HCT116 (cell line): ENCODE results near the gene KLF9. TPM values are rescaled to one million over a fixed set of nuclear protein-coding genes. Genes with fewer than 3 reads are reported as not detected.

Source experiments
- ATAC-seq: fragments of 200-7000 bp; cut with Tn5 transposase; 2 replicates; pipeline ENCODE4 v1.9.1; 2020; ENCODE audit warnings: mild to moderate bottlenecking, moderate library complexity
- BruUV-seq: library from RNA; stranded (reverse); fragments of 400-500 nt; replicated peaks from 2 replicates; lab custom pipeline; 2021; lab: Mats Ljungman, UMichigan
- CTCF ChIA-PET: fragments of 300-600 bp; sonication (Branson Sonifier 250); formaldehyde crosslinking; loops from one replicate; lab custom pipeline; 2021; ENCODE audit warnings: antibody characterized with exemption; lab: Charles Lee
- POLR2A ChIA-PET: fragments of 300-600, 350-600 bp; sonication (Branson Sonifier 250); formaldehyde crosslinking; loops from one replicate; lab custom pipeline; 2021; ENCODE audit warnings: antibody characterized with exemption; lab: Charles Lee
- RAD21 ChIA-PET, 2 experiments: fragments of 300-600 bp; sonication (Branson Sonifier 250); formaldehyde crosslinking; loops; one replicate each; lab custom pipeline; 2023; ENCODE audit warnings: low total read pairs in 2 of 2; ENCODE audit not compliant: uncharacterized antibody in 2 of 2, unreplicated experiment in 2 of 2, low non-redundant PET in 1 of 2; lab: Charles Lee
- DNase-seq: peaks from one replicate; pipeline ENCODE4 v3.0.0-alpha.2; 2010; ENCODE audit warnings: low read depth, low spot score
- H2AFZ ChIP-seq: fragments of 200-600 bp; shearing (Covaris generic), sonication (generic); 2 replicates; pipeline ENCODE4 v1.6.1; 2017; ENCODE audit warnings: low read depth, mixed run types, mixed read lengths, antibody characterized with exemption, low read length; ENCODE audit not compliant: poor library complexity, severe bottlenecking
- H3K27ac ChIP-seq: 2 replicates; pipeline ENCODE4 v1.5.1; 2012; ENCODE audit warnings: low read depth, low read length
- H3K27me3 ChIP-seq: fragments of 200-600 bp; sonication (generic); 2 replicates; pipeline ENCODE4 v1.6.1; 2016; ENCODE audit warnings: mixed run types, low read length, mixed read lengths; ENCODE audit not compliant: insufficient read depth
- H3K36me3 ChIP-seq, 2 experiments: fragments of 200-500 bp in 1 of 2; fragments of 200-600 bp in 1 of 2; sonication (Bioruptor generic) in 1 of 2; sonication (generic) in 1 of 2; 2 replicates each; pipeline versions ENCODE4 v1.5.1 to v1.6.1; 2014 to 2016; ENCODE audit warnings: low read length in 2 of 2, inconsistent platforms in 1 of 2, mixed read lengths in 1 of 2, mixed run types in 1 of 2; ENCODE audit not compliant: insufficient read depth in 2 of 2, control insufficient read depth in 1 of 2
- H3K4me1 ChIP-seq, 2 experiments: fragments of 200-600 bp in 1 of 2; sonication (generic) in 1 of 2; 2 replicates each; pipeline versions ENCODE4 v1.5.1 to v1.6.1; 2012 to 2017; ENCODE audit warnings: low read length in 2 of 2, inconsistent platforms in 1 of 2, mild to moderate bottlenecking in 1 of 2, mixed read lengths in 1 of 2, mixed run types in 1 of 2, moderate library complexity in 1 of 2; ENCODE audit not compliant: insufficient read depth in 2 of 2, control insufficient read depth in 1 of 2
- H3K4me2 ChIP-seq: fragments of 200-600 bp; sonication (generic); 2 replicates; pipeline ENCODE4 v1.6.1; 2017; ENCODE audit warnings: mixed run types, low read length, mixed read lengths
- H3K4me3 ChIP-seq, 2 experiments: fragments of 200-600 bp in 1 of 2; sonication (generic) in 1 of 2; replicated peaks in 1 of 2; 2 replicates each; pipeline ENCODE4 v1.5.1; 2011 to 2016; ENCODE audit warnings: low read length in 2 of 2, control low read depth in 1 of 2, low read depth in 1 of 2, mild to moderate bottlenecking in 1 of 2, mixed read lengths in 1 of 2, mixed run types in 1 of 2
- H3K79me2 ChIP-seq: fragments of 200-600 bp; sonication (generic); 2 replicates; pipeline ENCODE4 v1.6.1; 2017; ENCODE audit warnings: mild to moderate bottlenecking, mixed run types, low read length, moderate library complexity, mixed read lengths; ENCODE audit not compliant: insufficient read depth
- H3K9ac ChIP-seq: fragments of 200-600 bp; sonication (generic); 2 replicates; pipeline ENCODE4 v1.6.1; 2016; ENCODE audit warnings: low read length, mixed read lengths
- H3K9me2 ChIP-seq: fragments of 200-600 bp; sonication (generic), shearing (Covaris generic); 2 replicates; pipeline ENCODE4 v1.6.1; 2017; ENCODE audit warnings: mixed run types, mild to moderate bottlenecking, moderate library complexity; ENCODE audit not compliant: insufficient read depth
- H3K9me3 ChIP-seq, 2 experiments: fragments of 200-500 bp in 1 of 2; fragments of 200-600 bp in 1 of 2; sonication (Bioruptor generic) in 1 of 2; sonication (generic) in 1 of 2; 2 replicates each; pipeline ENCODE4 v1.6.1; 2014 to 2017; ENCODE audit warnings: low read length in 2 of 2, mixed read lengths in 2 of 2, inconsistent platforms in 1 of 2, low read depth in 1 of 2, mild to moderate bottlenecking in 1 of 2, mixed run types in 1 of 2, moderate library complexity in 1 of 2; ENCODE audit not compliant: control insufficient read depth in 1 of 2, insufficient read depth in 1 of 2
- H4K20me1 ChIP-seq: fragments of 200-600 bp; sonication (generic), shearing (Covaris generic); 2 replicates; pipeline ENCODE4 v1.6.1; 2017; ENCODE audit warnings: mixed run types, mild to moderate bottlenecking, moderate library complexity; ENCODE audit not compliant: insufficient read depth
- CEBPB ChIP-seq: IDR thresholded peaks from 2 replicates; pipeline ENCODE4 v1.6.1; 2012; ENCODE audit warnings: low read depth
- EGR1 ChIP-seq: IDR thresholded peaks from 2 replicates; pipeline ENCODE4 v1.6.1; 2012; ENCODE audit warnings: low read depth
- EZH2 ChIP-seq: fragments of 200-600 bp; sonication (generic); IDR thresholded peaks from 2 replicates; pipeline ENCODE4 v1.6.1; 2017; ENCODE audit warnings: antibody characterized with exemption, mixed run types
- EZH2phosphoT487 ChIP-seq: fragments of 200-600 bp; IDR thresholded peaks from 2 replicates; pipeline ENCODE4 v1.6.1; 2018; ENCODE audit warnings: antibody characterized with exemption, borderline replicate concordance
- FOSL1 ChIP-seq: IDR thresholded peaks from 2 replicates; pipeline ENCODE4 v1.6.1; 2012; ENCODE audit warnings: low read depth
- JUND ChIP-seq: IDR thresholded peaks from 2 replicates; pipeline ENCODE4 v1.6.1; 2012
- POLR2A ChIP-seq: IDR thresholded peaks from 2 replicates; pipeline ENCODE4 v1.7.0; 2011; ENCODE audit warnings: borderline replicate concordance; ENCODE audit not compliant: insufficient read depth, insufficient read length; ENCODE audit errors: extremely low read depth
- POLR2AphosphoS5 ChIP-seq: IDR thresholded peaks from 2 replicates; pipeline ENCODE4 v1.6.1; 2011; ENCODE audit warnings: mild to moderate bottlenecking, low read depth, low read length, moderate library complexity
- RAD21 ChIP-seq: IDR thresholded peaks from 2 replicates; pipeline ENCODE4 v1.6.1; 2012; ENCODE audit warnings: low read depth, mild to moderate bottlenecking
- SIN3A ChIP-seq: IDR thresholded peaks from 2 replicates; pipeline ENCODE4 v1.6.1; 2012; ENCODE audit warnings: low read depth
- SRF ChIP-seq: IDR thresholded peaks from 2 replicates; pipeline ENCODE4 v1.6.1; 2012; ENCODE audit warnings: low read depth
- TCF7L2 ChIP-seq: IDR thresholded peaks from 2 replicates; pipeline ENCODE4 v1.7.0; 2011; ENCODE audit warnings: borderline replicate concordance, inconsistent platforms; ENCODE audit not compliant: insufficient read depth, insufficient read length; ENCODE audit errors: extremely low read depth
- YY1 ChIP-seq: IDR thresholded peaks from 2 replicates; pipeline ENCODE4 v1.6.1; 2011; ENCODE audit warnings: low read length, low read depth, moderate library complexity, mild to moderate bottlenecking; ENCODE audit not compliant: insufficient replicate concordance; ENCODE audit errors: extremely low read depth
- ZFX ChIP-seq: fragments of 450-650 bp; IDR thresholded peaks from 2 replicates; pipeline ENCODE4 v1.6.1; 2017
- ZNF274 ChIP-seq: fragments of 200-500 bp; sonication (Bioruptor generic); IDR thresholded peaks from 2 replicates; pipeline ENCODE4 v1.6.1; 2014; ENCODE audit warnings: mild to moderate bottlenecking, low read depth, low read length, inconsistent platforms
- intact Hi-C: fragments of 100-400 bp; cut with micrococcal nuclease; formaldehyde crosslinking; loops from 2 replicates; pipeline ENCODE4 v1.10.0; 2022
- total RNA-seq: library from RNA; stranded (reverse); gene quantifications from one replicate; pipeline ENCODE4 v1.2.1, GENCODE V29; 2021; ENCODE audit not compliant: unreplicated experiment
- TF ChIP-seq, protein P1 (sequence below): IDR thresholded peaks from 2 replicates; pipeline ENCODE4 v1.6.1; 2011; ENCODE audit warnings: mild to moderate bottlenecking, low read length, moderate library complexity; ENCODE audit not compliant: insufficient replicate concordance; ENCODE audit errors: extremely low read depth
- TF ChIP-seq, protein P2 (sequence below): IDR thresholded peaks from 2 replicates; pipeline ENCODE4 v1.6.1; 2012

Gene KLF9
- total RNA-seq, 1 experiment from 2014 or later = 8.3 TPM

GRCh38 chr9:70352356-70352755 lies 62.1 kb downstream of the KLF9 start:
- TF ChIP-seq, protein P1, sequence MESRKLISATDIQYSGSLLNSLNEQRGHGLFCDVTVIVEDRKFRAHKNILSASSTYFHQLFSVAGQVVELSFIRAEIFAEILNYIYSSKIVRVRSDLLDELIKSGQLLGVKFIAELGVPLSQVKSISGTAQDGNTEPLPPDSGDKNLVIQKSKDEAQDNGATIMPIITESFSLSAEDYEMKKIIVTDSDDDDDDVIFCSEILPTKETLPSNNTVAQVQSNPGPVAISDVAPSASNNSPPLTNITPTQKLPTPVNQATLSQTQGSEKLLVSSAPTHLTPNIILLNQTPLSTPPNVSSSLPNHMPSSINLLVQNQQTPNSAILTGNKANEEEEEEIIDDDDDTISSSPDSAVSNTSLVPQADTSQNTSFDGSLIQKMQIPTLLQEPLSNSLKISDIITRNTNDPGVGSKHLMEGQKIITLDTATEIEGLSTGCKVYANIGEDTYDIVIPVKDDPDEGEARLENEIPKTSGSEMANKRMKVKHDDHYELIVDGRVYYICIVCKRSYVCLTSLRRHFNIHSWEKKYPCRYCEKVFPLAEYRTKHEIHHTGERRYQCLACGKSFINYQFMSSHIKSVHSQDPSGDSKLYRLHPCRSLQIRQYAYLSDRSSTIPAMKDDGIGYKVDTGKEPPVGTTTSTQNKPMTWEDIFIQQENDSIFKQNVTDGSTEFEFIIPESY = no peak
- TF ChIP-seq CEBPB (no peak), EZH2 (no peak), ZFX (no peak), POLR2AphosphoS5 (no peak), TCF7L2 (no peak), SIN3A (no peak), SRF (no peak), YY1 (no peak), ZNF274 (no peak), FOSL1 (no peak), EZH2phosphoT487 (no peak), JUND (no peak), RAD21 (no peak), EGR1 (no peak), POLR2A (no peak)
- TF ChIP-seq, protein P2, sequence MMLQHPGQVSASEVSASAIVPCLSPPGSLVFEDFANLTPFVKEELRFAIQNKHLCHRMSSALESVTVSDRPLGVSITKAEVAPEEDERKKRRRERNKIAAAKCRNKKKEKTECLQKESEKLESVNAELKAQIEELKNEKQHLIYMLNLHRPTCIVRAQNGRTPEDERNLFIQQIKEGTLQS = no peak
- H4K20me1 ChIP-seq = no peaks in the 10 kb centered on the region
- ChIA-PET RAD21 (no interaction called here), POLR2A (no interaction called here), CTCF (interaction anchor here (1.4 kb wide), 1 partner anchor 250 kb away, joined by 4 read pairs; no protein-coding TSS in a partner anchor)
- H3K4me2 ChIP-seq = no peak overlapping the region
- no peak for DNase-seq
- H3K79me2 ChIP-seq = no peaks in the 10 kb centered on the region
- no peak overlapping the region for H3K4me3 ChIP-seq
- no peaks in the 10 kb centered on the region for H3K9me3 ChIP-seq
- no peaks in the 10 kb centered on the region for H3K4me1 ChIP-seq
- H2AFZ ChIP-seq = no peak overlapping the region
- peaks cover 14 to 18% of the 10 kb centered on the region in 2 experiments for H3K36me3 ChIP-seq
- TSS peak; percentile 25 for BruUV-seq
- no peaks in the 10 kb centered on the region for H3K9me2 ChIP-seq
- H3K9ac ChIP-seq = no peak overlapping the region
- H3K27ac ChIP-seq = no peak overlapping the region
- no peak for ATAC-seq
- no peaks in the 10 kb centered on the region for H3K27me3 ChIP-seq
- intact Hi-C loops = no loop called here
